ENCODE measurements around the gene CBX4. TPM values are rescaled to one million over a fixed set of nuclear protein-coding genes. Genes with fewer than 3 reads are reported as not detected.

Gene CBX4
- total RNA-seq, 4 donors from 2014 or later = 5.6 to 17.2 (median 13.5) TPM

DNA sequence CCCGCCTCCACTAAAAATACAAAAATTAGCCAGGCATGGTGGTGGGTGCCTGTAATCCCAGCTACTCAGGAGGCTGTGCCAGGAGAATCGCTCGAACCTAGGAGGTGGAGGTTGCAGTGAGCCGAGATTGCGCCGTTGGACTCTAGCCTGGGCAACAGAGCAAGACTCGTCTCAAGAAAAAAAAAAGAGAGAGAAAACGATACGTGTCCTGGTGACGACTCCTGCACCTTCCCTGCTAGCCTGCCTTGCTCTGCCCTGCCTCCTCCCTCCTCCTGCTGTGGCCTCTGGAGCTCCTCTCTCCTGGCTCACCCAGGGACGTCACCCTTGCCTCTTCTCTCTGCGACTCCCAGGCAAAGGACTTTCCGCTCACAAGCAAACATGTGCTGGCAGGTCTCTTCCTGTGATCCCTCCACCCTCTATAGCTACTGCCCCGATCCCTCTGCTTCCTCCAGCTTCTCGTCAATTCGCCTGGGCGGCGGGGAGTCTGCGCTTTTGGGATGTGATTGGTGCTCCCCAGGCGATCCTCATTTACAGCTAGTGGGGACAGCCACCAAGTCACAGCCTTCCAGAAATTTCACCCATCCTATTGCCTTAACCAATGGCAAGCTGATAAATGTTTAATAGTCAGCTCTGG, 25.5 kb upstream of the CBX4 start:
- Histone ChIP-seq H3K36me3 (no peaks in the 10 kb centered on the region), H3K4me1 (peaks cover 0 to 9% of the 10 kb centered on the region in 2 donors), H3K9me3 (no peaks in the 10 kb centered on the region), H3K27ac (no peak overlapping the region), H3K4me3 (replicated peaks in 1 of 3) (no peak overlapping the region), H3K27me3 (no peaks in the 10 kb centered on the region)
- TF ChIP-seq, protein P1, sequence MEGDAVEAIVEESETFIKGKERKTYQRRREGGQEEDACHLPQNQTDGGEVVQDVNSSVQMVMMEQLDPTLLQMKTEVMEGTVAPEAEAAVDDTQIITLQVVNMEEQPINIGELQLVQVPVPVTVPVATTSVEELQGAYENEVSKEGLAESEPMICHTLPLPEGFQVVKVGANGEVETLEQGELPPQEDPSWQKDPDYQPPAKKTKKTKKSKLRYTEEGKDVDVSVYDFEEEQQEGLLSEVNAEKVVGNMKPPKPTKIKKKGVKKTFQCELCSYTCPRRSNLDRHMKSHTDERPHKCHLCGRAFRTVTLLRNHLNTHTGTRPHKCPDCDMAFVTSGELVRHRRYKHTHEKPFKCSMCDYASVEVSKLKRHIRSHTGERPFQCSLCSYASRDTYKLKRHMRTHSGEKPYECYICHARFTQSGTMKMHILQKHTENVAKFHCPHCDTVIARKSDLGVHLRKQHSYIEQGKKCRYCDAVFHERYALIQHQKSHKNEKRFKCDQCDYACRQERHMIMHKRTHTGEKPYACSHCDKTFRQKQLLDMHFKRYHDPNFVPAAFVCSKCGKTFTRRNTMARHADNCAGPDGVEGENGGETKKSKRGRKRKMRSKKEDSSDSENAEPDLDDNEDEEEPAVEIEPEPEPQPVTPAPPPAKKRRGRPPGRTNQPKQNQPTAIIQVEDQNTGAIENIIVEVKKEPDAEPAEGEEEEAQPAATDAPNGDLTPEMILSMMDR (IDR thresholded peaks at IDR 0.05) = no peak
- TF ChIP-seq POLR2A (IDR thresholded peaks at IDR 0.05) = no peak
- no peak for DNase-seq
- intact Hi-C loops (cut with DNase I) = no loop called here
- WGBS, 2 donors = 74 to 75% methylated on average over 20 of the region's 20 CpGs

DNA sequence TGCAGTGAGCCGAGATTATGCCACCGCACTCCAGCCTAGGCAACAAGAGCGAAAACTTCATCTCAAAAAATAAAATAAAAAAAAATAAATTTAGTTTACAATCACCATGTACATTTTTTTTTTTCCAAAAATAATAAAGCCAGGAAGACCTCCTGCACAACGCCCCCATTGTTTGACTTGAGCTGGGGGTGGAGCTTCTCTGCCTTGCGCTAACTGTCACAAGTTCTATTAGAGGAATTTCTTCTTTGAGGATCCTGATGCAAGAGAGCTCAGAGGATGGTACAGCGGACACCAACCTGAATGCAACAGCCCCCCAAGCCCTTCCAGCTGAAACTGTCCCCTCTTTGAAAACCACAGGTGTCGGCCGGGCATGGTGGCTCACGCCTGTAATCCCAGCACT, 24.9 kb upstream of the CBX4 start:
- H3K27me3 ChIP-seq = no peaks in the 10 kb centered on the region
- intact Hi-C loops (cut with DNase I) = no loop called here

DNA sequence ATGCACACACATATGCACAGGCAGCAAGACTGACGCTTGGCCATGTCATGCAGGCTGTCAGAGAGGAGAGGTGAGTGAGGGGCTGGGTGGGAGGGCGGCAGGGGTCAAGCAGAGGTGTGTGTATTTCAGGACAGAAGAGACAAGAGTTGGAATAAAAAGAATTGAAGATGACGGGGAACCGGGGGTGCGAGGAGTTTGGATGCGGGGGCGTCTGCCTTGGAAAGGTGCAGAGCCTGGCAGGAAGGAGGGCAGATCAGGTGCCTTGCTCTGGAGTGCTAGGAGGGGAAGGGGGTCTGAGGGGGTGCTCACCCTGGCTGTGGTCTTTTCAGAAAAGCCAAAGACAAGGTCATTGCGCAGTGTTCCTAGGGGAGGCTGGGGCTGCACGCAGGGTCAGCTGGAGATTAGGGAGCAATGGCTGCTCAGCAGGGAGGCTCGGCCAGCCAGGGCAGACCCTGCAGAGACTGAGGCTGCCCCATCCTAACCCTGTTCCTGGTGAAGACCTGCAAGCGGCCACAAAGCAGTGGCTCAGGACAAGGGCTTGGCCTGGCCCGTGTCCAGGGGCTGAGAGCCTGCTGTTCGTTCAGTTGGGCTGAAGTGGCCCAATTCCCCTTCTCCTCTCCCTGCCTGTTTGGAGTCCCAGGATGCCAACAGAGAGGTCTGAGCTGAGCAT, 23.7 kb upstream of the CBX4 start:
- H3K4me1 ChIP-seq = peaks cover 0 to 9% of the 10 kb centered on the region in 2 donors
- TF ChIP-seq, protein P1 (IDR thresholded peaks at IDR 0.05) = no peak
- TF ChIP-seq POLR2A (IDR thresholded peaks at IDR 0.05) = no peak
- no peaks in the 10 kb centered on the region for H3K9me3 ChIP-seq
- H3K36me3 ChIP-seq = no peaks in the 10 kb centered on the region
- no peaks in the 10 kb centered on the region for H3K27me3 ChIP-seq
- peak; percentile 91 for DNase-seq
- no peak overlapping the region for H3K27ac ChIP-seq
- intact Hi-C loops (cut with DNase I) = no loop called here
- no peak overlapping the region for H3K4me3 ChIP-seq (replicated peaks in 1 of 3)
- WGBS, 2 donors = 57 to 62% methylated on average over 11 to 12 of the region's 13 CpGs

More for the DNA sequence above, 24.9 kb upstream of the CBX4 start:
- WGBS, 2 donors = 85 to 88% methylated on average over 9 of the region's 9 CpGs
- no peak overlapping the region for H3K27ac ChIP-seq
- peaks cover 0 to 9% of the 10 kb centered on the region in 2 donors for H3K4me1 ChIP-seq
- no peaks in the 10 kb centered on the region for H3K36me3 ChIP-seq
- TF ChIP-seq, protein P1 (IDR thresholded peaks at IDR 0.05) = no peak
- no peak for TF ChIP-seq POLR2A (IDR thresholded peaks at IDR 0.05)
- H3K9me3 ChIP-seq = no peaks in the 10 kb centered on the region
- H3K4me3 ChIP-seq (replicated peaks in 1 of 3) = no peak overlapping the region
- no peak for DNase-seq

DNA sequence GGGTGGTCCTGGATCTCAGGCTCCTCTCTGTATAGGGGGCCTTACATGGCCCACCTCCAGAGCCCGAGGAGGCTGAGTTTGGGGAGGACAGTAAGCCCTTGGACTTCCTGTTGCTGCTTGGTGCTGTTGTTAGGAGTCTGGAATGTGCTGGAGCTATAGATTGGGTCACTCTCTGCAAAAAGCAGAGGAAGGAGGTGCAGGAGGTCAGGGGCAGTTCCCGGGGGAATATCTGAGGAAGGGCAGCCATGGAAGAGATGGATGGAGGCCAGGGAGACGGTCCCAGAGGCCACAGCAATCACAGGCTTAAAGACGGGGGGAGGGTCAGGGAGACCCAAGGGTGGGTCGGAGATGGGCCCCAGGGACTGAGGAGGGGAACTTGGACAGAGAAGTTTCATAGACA, 23.0 kb upstream of the CBX4 start:
- no peaks in the 10 kb centered on the region for H3K36me3 ChIP-seq
- peaks cover 0 to 9% of the 10 kb centered on the region in 2 donors for H3K4me1 ChIP-seq
- TF ChIP-seq POLR2A (IDR thresholded peaks at IDR 0.05) = no peak
- TF ChIP-seq, protein P1 (IDR thresholded peaks at IDR 0.05) = no peak
- H3K27me3 ChIP-seq = no peaks in the 10 kb centered on the region
- no peak overlapping the region for H3K27ac ChIP-seq
- intact Hi-C loops (cut with DNase I) = no loop called here
- no peaks in the 10 kb centered on the region for H3K9me3 ChIP-seq
- no peak overlapping the region for H3K4me3 ChIP-seq (replicated peaks in 1 of 3)
- DNase-seq = no peak
- WGBS, 2 donors = 62 to 74% methylated on average over 5 of the region's 5 CpGs

Measured in thyroid gland (tissue), 4 donors.